Measurements from ENCODE around the gene NEMP1. TPM values are rescaled to one million over a fixed set of nuclear protein-coding genes. Genes with fewer than 3 reads are reported as not detected.

NEMP1 gene
- total and polyA plus RNA-seq, 2 of the 13 experiments (the other 11 are each of a cell fraction or from before 2014, with no cell fraction given) = 11.4 to 12.9 TPM

GRCh38 chr12:57090490-57090889, 11.9 kb upstream of the NEMP1 start (continued):
- no peak for TF ChIP-seq ZNF670 (CRISPR knock-in tag; IDR thresholded peaks at IDR 0.05; ENCODE audit: borderline replicate concordance)
- no peak for TF ChIP-seq ZBTB49 (CRISPR knock-in tag; IDR thresholded peaks at IDR 0.05; ENCODE audit: borderline replicate concordance)
- no peak for TF ChIP-seq ZSCAN12 (CRISPR knock-in tag; IDR thresholded peaks at IDR 0.05)
- no peak for TF ChIP-seq SALL1 (CRISPR knock-in tag; IDR thresholded peaks at IDR 0.05)
- no peak for TF ChIP-seq ARID3A (IDR thresholded peaks at IDR 0.05; ENCODE audit: low read depth, low read length)
- TF ChIP-seq CEBPB (IDR thresholded peaks at IDR 0.05; ENCODE audit: borderline replicate concordance, low read depth, low read length) = no peak
- no peak for TF ChIP-seq SKI (IDR thresholded peaks at IDR 0.05; ENCODE audit: partially characterized antibody)
- no peak for TF ChIP-seq RERE (CRISPR knock-in tag; IDR thresholded peaks at IDR 0.05; ENCODE audit: low read depth)
- TF ChIP-seq ATF6 (CRISPR knock-in tag; conservative IDR thresholded peaks at IDR 0.05) = no peak

All from HepG2 (cell line).